Stimulated activated naive B cell treated with anti-CD40 and anti-IgM and Interleukin-4, amounts not matched to agents 10 μg/mL and 1 μg/mL and 100 μg/mL, for 72 hours (primary cell): ENCODE results near the gene C1R.

Experiments
- ATAC-seq, 2 donors: fragments of 150-1000 bp; cut with Tn5 transposase; replicated peaks; 2 replicates each; pipeline ENCODE4 v1.10.0; 2021; ENCODE audit warnings: moderate library complexity in 1 of 2
- DNase-seq: peaks from one replicate; pipeline ENCODE4 v3.0.0; 2021
- H3K27ac Mint-ChIP-seq: one replicate; pipeline ENCODE4 v1.8.0; 2022; ENCODE audit warnings: mild to moderate bottlenecking, mixed read lengths
- H3K27me3 Mint-ChIP-seq, 2 donors: one replicate each; pipeline ENCODE4 v1.8.0; 2022; ENCODE audit warnings: mixed read lengths in 2 of 2
- H3K36me3 Mint-ChIP-seq, 2 donors: one replicate each; pipeline ENCODE4 v1.8.0; 2022; ENCODE audit warnings: mixed read lengths in 2 of 2, mild to moderate bottlenecking in 1 of 2
- H3K4me1 Mint-ChIP-seq, 2 donors: one replicate each; pipeline ENCODE4 v1.8.0; 2022; ENCODE audit warnings: mixed read lengths in 2 of 2, mild to moderate bottlenecking in 1 of 2
- H3K4me3 Mint-ChIP-seq, 2 donors: one replicate each; pipeline ENCODE4 v1.8.0; 2022; ENCODE audit warnings: mild to moderate bottlenecking in 2 of 2, mixed read lengths in 2 of 2, moderate library complexity in 1 of 2
- H3K9me3 Mint-ChIP-seq, 2 donors: one replicate each; pipeline ENCODE4 v1.8.0; 2022; ENCODE audit warnings: mixed read lengths in 2 of 2, mild to moderate bottlenecking in 1 of 2

The C1R gene

GRCh38 chr12:7096979-7097378, 4.7 kb upstream of the C1R start:
- ATAC-seq (no peak), DNase-seq (no peak)
- no peak overlapping the region for H3K4me3 Mint-ChIP-seq
- H3K36me3 Mint-ChIP-seq: peaks cover 15 to 16% of the 10 kb centered on the region in 2 donors
- H3K9me3 Mint-ChIP-seq: no peaks in the 10 kb centered on the region
- H3K27me3 Mint-ChIP-seq: peaks cover 0 to 3% of the 10 kb centered on the region in 2 donors
- peaks cover 4 to 9% of the 10 kb centered on the region in 2 donors for H3K4me1 Mint-ChIP-seq
- H3K27ac Mint-ChIP-seq: no peak overlapping the region

DNA sequence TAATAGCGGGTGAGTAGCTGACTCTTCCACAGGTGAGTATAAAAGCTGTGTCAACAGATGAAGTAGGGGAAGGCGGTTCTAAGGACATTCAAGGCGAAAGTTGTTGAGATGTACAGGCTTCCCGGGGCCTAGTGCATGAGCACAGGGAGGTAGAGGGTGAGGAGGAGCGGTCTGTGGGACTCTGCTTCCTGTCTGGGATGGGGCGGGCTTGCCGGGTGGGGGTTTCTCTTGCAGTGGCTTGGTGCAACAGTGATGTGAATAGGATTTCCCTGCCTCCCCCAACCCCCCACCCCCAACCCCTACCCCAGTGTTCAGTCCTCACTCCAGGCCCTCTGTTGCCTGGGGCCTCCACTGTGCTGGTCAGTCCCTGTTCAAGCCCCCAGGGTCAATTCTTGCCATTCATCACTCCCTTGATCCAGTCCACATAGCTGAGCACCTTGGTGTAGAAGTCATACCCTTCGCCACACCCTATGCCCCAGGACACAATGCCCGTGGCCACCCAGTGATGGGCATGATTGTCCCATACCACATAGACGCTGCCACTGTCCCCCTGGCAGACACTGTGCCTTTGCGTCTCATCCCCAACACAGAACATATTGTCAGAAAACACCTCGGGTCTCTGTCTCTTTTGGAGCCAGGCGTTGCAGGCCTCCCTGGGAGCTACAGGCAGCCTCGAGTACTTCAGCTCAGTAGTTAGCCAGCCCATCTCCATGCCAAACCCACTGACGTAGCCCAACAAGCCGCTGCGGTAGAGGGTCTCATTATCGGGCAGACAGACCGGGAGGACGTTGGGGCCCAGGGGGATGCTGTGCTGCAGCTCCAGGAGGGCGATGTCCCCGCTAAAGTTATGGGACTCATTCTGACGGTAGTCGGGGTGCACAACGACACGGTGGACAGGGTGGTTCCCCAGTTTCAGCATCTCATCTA, 4.0 kb upstream of the C1R start:
- H3K36me3 Mint-ChIP-seq: peaks cover 13 to 15% of the 10 kb centered on the region in 2 donors
- H3K4me3 Mint-ChIP-seq: no peak overlapping the region
- H3K27me3 Mint-ChIP-seq: peaks cover 0 to 3% of the 10 kb centered on the region in 2 donors
- DNase-seq (no peak), ATAC-seq (no peak)
- H3K27ac Mint-ChIP-seq: no peak overlapping the region
- H3K4me1 Mint-ChIP-seq: peaks cover 6 to 11% of the 10 kb centered on the region in 2 donors
- no peaks in the 10 kb centered on the region for H3K9me3 Mint-ChIP-seq

- Mint-ChIP-seq H3K27me3 (peaks cover 7 to 9% of the 10 kb centered on the region in 2 donors), H3K4me3 (no peak overlapping the region), H3K9me3 (no peaks in the 10 kb centered on the region), H3K4me1 (peaks cover 6 to 11% of the 10 kb centered on the region in 2 donors), H3K36me3 (peaks cover 7 to 8% of the 10 kb centered on the region in 2 donors), H3K27ac (no peak overlapping the region)
- ATAC-seq: no peak
- DNase-seq: no peak
Observed at GRCh38 chr12:7093892-7094291, 1.6 kb upstream of the C1R start.

GRCh38 chr12:7093486-7093885, 1.2 kb upstream of the C1R start:
- Mint-ChIP-seq H3K4me3 (no peak overlapping the region), H3K27me3 (peaks cover 7 to 11% of the 10 kb centered on the region in 2 donors), H3K9me3 (no peaks in the 10 kb centered on the region), H3K27ac (no peak overlapping the region), H3K36me3 (peaks cover 4 to 6% of the 10 kb centered on the region in 2 donors), H3K4me1 (peaks cover 6 to 11% of the 10 kb centered on the region in 2 donors)
- DNase-seq: no peak
- ATAC-seq: no peak

- Mint-ChIP-seq H3K4me1 (peaks cover 6 to 11% of the 10 kb centered on the region in 2 donors), H3K27me3 (peaks cover 7 to 11% of the 10 kb centered on the region in 2 donors), H3K36me3 (peaks cover 0 to 5% of the 10 kb centered on the region in 2 donors), H3K9me3 (no peaks in the 10 kb centered on the region), H3K4me3 (peak overlapping the region in 1 of 2 donors; percentile 94), H3K27ac (peak overlapping the region; percentile 14)
- no peak for DNase-seq
- peak; percentile 13 to 18 for ATAC-seq
Observed at GRCh38 chr12:7092986-7093460, 778 bp upstream of the C1R start.

DNA sequence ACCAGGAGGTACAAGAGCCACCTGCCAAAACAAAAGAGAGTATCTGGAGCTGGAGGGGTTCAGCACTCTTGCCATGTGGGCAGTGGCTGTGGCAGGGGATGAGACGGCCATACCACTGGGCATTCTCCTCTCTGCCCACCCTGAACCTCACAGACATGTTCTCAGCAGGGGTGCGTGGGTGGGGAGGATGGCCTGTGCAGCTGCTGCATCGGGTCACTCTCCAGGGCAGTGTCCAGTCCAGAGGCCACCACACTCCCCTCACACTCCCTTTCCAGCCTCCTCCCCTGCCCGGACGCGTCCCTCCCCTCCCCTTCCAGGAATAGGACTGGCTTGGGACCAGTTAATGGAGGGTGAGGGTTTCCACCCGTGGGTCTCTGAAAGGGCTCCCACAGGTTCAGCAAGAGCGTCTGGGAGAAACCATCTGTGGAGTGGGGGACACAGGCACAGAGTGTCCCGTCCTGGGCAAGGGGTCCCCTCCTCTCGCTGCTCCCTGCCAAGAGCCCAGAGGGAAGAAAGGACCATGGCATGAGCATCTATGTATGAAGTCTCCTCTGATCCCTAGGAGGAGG, 501 bp downstream of the C1R start:
- Mint-ChIP-seq H3K4me3 (peak overlapping the region; percentile 85 to 94), H3K27ac (peak overlapping the region; percentile 87), H3K4me1 (peaks cover 6 to 11% of the 10 kb centered on the region in 2 donors), H3K9me3 (no peaks in the 10 kb centered on the region), H3K27me3 (peaks cover 7 to 11% of the 10 kb centered on the region in 2 donors), H3K36me3 (peaks cover 0 to under 1% of the 10 kb centered on the region in 2 donors)
- DNase-seq (no peak), ATAC-seq (no peak)

GRCh38 chr12:7091171-7091570, 1.1 kb downstream of the C1R start:
- ATAC-seq (no peak), DNase-seq (no peak)
- Mint-ChIP-seq H3K4me3 (no peak overlapping the region), H3K9me3 (no peaks in the 10 kb centered on the region), H3K4me1 (peaks cover 6 to 11% of the 10 kb centered on the region in 2 donors), H3K27me3 (peaks cover 7 to 11% of the 10 kb centered on the region in 2 donors), H3K36me3 (no peaks in the 10 kb centered on the region), H3K27ac (no peak overlapping the region)

DNA sequence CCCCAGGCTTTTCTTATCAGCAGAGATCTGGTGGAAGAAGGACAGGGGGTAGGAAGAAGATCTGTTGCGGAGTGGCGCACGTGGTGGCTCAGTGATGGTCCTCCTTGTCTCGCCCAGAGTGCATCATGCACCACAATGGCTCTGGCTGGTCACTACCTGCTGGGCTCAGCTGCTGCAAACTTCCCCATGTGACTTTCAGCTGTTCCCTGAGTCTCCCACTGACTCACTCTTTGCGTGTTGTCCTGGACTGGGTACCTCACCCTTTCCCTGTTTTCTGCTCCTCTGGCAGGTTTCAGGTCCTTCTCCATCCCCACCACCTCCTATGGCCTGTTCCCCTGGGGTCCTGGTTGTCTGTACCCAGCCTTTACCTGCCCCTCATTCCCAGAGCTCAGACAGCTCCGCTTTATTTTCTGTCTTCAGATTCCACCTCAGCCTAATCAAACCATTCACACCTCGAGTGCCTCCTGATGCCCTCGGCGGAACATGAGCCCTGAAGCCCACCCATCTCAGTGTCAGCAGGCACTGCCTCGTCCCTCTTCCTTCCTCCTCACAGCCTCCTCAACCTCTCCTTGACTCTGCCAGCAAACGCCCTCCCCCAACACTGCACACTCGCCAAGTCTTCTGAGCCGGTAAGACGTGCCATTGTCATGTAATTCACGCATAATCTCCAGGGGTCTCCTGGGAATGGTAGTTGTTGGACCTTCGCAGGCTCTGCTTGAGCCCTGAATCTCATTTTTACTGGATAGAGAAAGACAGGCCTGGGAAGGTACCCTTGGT, 1.8 kb downstream of the C1R start:
- H3K27me3 Mint-ChIP-seq: peaks cover 7 to 11% of the 10 kb centered on the region in 2 donors
- DNase-seq (no peak), ATAC-seq (no peak)
- H3K4me3 Mint-ChIP-seq: no peak overlapping the region
- no peaks in the 10 kb centered on the region for H3K9me3 Mint-ChIP-seq
- H3K36me3 Mint-ChIP-seq: no peaks in the 10 kb centered on the region
- no peak overlapping the region for H3K27ac Mint-ChIP-seq
- peaks cover 6 to 11% of the 10 kb centered on the region in 2 donors for H3K4me1 Mint-ChIP-seq

- no peak overlapping the region for H3K27ac Mint-ChIP-seq
- H3K4me3 Mint-ChIP-seq: no peak overlapping the region
- H3K27me3 Mint-ChIP-seq: peaks cover 7 to 11% of the 10 kb centered on the region in 2 donors
- H3K36me3 Mint-ChIP-seq: no peaks in the 10 kb centered on the region
- ATAC-seq (no peak), DNase-seq (no peak)
- no peaks in the 10 kb centered on the region for H3K9me3 Mint-ChIP-seq
- peaks cover 6 to 11% of the 10 kb centered on the region in 2 donors for H3K4me1 Mint-ChIP-seq
Observed at GRCh38 chr12:7089196-7089871, 2.9 kb downstream of the C1R start.

GRCh38 chr12:7083125-7083524, 9.1 kb downstream of the C1R start:
- ATAC-seq (no peak), DNase-seq (no peak)
- Mint-ChIP-seq H3K27ac (no peak overlapping the region), H3K36me3 (no peaks in the 10 kb centered on the region), H3K4me3 (no peak overlapping the region), H3K9me3 (peaks cover 3 to 5% of the 10 kb centered on the region in 2 donors), H3K4me1 (no peaks in the 10 kb centered on the region), H3K27me3 (no peaks in the 10 kb centered on the region)

DNA sequence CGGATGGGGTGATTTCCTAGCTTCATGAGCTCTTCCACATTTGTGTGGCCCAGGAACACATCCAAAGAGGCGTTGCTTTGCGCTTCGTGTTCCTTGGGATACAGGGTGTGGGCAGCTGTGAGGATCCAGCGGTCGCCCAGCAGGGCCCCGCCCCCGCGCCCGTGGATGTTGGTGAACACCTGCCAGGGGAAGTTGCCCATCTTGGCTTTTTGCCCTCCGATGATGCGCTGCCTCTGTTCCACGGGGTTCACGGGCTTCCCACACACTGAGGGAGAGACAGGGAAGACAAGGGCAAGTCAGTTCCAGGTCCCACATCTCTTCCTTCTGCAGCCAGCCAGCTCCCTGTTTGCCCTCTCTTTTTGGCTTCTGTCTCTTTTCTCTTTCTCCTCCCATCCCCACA, 11.2 kb downstream of the C1R start:
- no peak overlapping the region for H3K27ac Mint-ChIP-seq
- no peak overlapping the region for H3K4me3 Mint-ChIP-seq
- no peaks in the 10 kb centered on the region for H3K4me1 Mint-ChIP-seq
- peaks cover 3 to 5% of the 10 kb centered on the region in 2 donors for H3K9me3 Mint-ChIP-seq
- ATAC-seq: no peak
- no peaks in the 10 kb centered on the region for H3K36me3 Mint-ChIP-seq
- H3K27me3 Mint-ChIP-seq: peaks cover 8 to 11% of the 10 kb centered on the region in 2 donors
- no peak for DNase-seq

DNA sequence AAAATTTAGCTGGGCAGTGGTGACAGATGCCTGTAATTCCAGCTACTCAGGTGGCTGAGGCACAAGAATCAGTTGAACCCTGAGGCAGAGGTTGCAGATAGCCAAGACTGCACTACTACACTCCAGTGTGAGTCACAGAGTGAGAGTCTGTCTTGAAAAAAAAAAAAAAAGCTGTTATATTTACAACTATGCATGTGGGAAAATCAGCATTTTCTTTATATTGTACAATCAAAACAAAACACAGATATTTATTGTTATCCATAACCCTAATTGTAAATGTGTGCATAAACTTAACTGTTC, 12.5 kb downstream of the C1R start:
- DNase-seq (no peak), ATAC-seq (no peak)
- Mint-ChIP-seq H3K9me3 (peaks cover 3 to 5% of the 10 kb centered on the region in 2 donors), H3K36me3 (no peaks in the 10 kb centered on the region), H3K4me1 (no peaks in the 10 kb centered on the region), H3K27me3 (peaks cover 17 to 21% of the 10 kb centered on the region in 2 donors), H3K27ac (no peak overlapping the region), H3K4me3 (no peak overlapping the region)

- DNase-seq: no peak
- Mint-ChIP-seq H3K27me3 (peaks cover 21 to 23% of the 10 kb centered on the region in 2 donors), H3K4me1 (no peaks in the 10 kb centered on the region), H3K36me3 (no peaks in the 10 kb centered on the region), H3K27ac (no peak overlapping the region), H3K4me3 (no peak overlapping the region), H3K9me3 (peaks cover under 1 to 2% of the 10 kb centered on the region in 2 donors)
- ATAC-seq: no peak
Observed at GRCh38 chr12:7078163-7078562, 14.1 kb downstream of the C1R start.

DNA sequence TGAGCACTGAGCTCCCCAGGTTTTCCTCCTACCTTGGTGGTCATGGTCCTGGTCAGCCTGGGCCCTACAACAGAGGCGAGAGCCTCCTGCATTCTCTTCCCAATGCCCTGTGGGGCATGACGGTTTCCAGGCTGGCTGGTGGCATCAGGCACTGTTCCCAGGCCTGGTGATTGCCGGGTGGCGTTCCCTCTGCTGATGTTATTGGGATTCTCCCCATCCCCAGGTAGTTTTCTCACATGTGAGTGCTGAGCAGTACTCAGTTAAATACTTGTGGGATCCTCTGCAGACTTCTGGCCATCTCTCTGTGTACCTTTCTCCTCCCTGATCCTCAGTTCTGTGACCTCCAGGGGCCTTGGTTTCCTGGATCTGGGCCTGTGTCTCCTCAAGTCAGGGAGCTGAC, 15.8 kb downstream of the C1R start:
- H3K27ac Mint-ChIP-seq: no peak overlapping the region
- H3K9me3 Mint-ChIP-seq: no peaks in the 10 kb centered on the region
- no peak overlapping the region for H3K4me3 Mint-ChIP-seq
- no peaks in the 10 kb centered on the region for H3K36me3 Mint-ChIP-seq
- no peak for ATAC-seq
- H3K27me3 Mint-ChIP-seq: peaks cover 27 to 28% of the 10 kb centered on the region in 2 donors
- DNase-seq: no peak
- H3K4me1 Mint-ChIP-seq: no peaks in the 10 kb centered on the region
